H1 (cell line): ENCODE results near the gene CD248. TPM values are rescaled to one million over a fixed set of nuclear protein-coding genes. Genes with fewer than 3 reads are reported as not detected.

Source experiments
- ASH2L ChIP-seq: fragments of 200-600, 300-600 bp; sonication (generic); IDR thresholded peaks from one replicate; pipeline ENCODE4 v1.7.1; 2017; ENCODE audit warnings: low read length
- BCL11A ChIP-seq, 2 experiments: IDR thresholded peaks; one replicate each; pipeline ENCODE4 v1.6.1; 2011; ENCODE audit warnings: low read depth in 2 of 2, low read length in 2 of 2, mild to moderate bottlenecking in 2 of 2
- CBX5 ChIP-seq: fragments of 300-800, 300-1000 bp; sonication (generic); IDR thresholded peaks from 2 replicates; pipeline ENCODE4 v1.7.1; 2016; ENCODE audit warnings: antibody characterized with exemption, low read length, low read depth
- CBX8 ChIP-seq: fragments of 300-800, 300-1000 bp; sonication (generic); IDR thresholded peaks from 2 replicates; pipeline ENCODE4 v1.7.1; 2016; ENCODE audit warnings: low read depth, low read length, borderline replicate concordance
- CTBP2 ChIP-seq: IDR thresholded peaks from 2 replicates; pipeline ENCODE4 v1.7.0; 2011; ENCODE audit warnings: borderline replicate concordance, mild to moderate bottlenecking, moderate library complexity, mixed read lengths, low read length; ENCODE audit not compliant: insufficient read depth, insufficient read length
- EZH2 ChIP-seq: fragments of 200-600 bp; sonication (generic); IDR thresholded peaks from 2 replicates; pipeline ENCODE4 v1.7.1; 2012; ENCODE audit warnings: low read depth, mild to moderate bottlenecking, moderate library complexity, low read length, inconsistent platforms; ENCODE audit not compliant: severe bottlenecking
- JUN ChIP-seq: IDR thresholded peaks from 2 replicates; pipeline ENCODE4 v1.6.1; 2011; ENCODE audit warnings: low read depth, mild to moderate bottlenecking, improper control_type of control experiment, low read length
- SP2 ChIP-seq: IDR thresholded peaks from 2 replicates; pipeline ENCODE4 v1.6.1; 2012; ENCODE audit warnings: mild to moderate bottlenecking, low read length, inconsistent platforms
- SRF ChIP-seq: IDR thresholded peaks from 2 replicates; pipeline ENCODE4 v1.6.1; 2011; ENCODE audit warnings: mild to moderate bottlenecking, low read depth, low read length, moderate library complexity
- polyA plus RNA-seq, 7 experiments: library from polyadenylated mRNA; depleted of rRNA in 3 of 7; stranded (reverse) in 5 of 7; unstranded in 2 of 7; fragments of >200 nt in 5 of 7; fragments of 200-250 nt in 2 of 7; gene quantifications; 1 replicate in 5 of 7; 2 replicates in 1 of 7; 4 replicates in 1 of 7; pipeline versions ENCODE4 v1.2.1 to v1.2.3, GENCODE V29; 2011 to 2013; ENCODE audit warnings: missing spikeins in 2 of 7, mixed read lengths in 2 of 7
- total RNA-seq: library from RNA; stranded (reverse); fragmentation: NEBNext Ultra II Directional; extraction: Animal tissue kit (Norgen Biotek cat#: 25700); gene quantifications from 2 replicates; pipeline ENCODE4 v1.2.1, GENCODE V29; 2021

CD248 gene
- total and polyA plus RNA-seq, 2 of the 8 experiments (the other 6 are each of a cell fraction or from before 2014, with no cell fraction given), result 2.7 to 3.9 TPM

GRCh38 chr11:66282468-66283455 is 34.1 kb downstream of the CD248 start (continued):
- no peak for TF ChIP-seq EZH2
- no peak for TF ChIP-seq JUN
- no peak for TF ChIP-seq CBX8
- peak; percentile 56; the same call in 1 of the 2 replicates for TF ChIP-seq SRF
- no peak for TF ChIP-seq BCL11A (IDR thresholded peaks at IDR 0.05; ENCODE audit: low read depth in 2 of 2, low read length in 2 of 2)
- TF ChIP-seq ASH2L, result peak; percentile 29
- no peak for TF ChIP-seq CTBP2
- TF ChIP-seq CBX5, result no peak
- TF ChIP-seq SP2, result no peak
